ENCODE data around the gene ZBP1.

ZBP1 gene

GRCh38 chr20:57571782-57572416 lies 48.3 kb downstream of the ZBP1 start:
- DNase-seq (ENCODE audit: low read depth in 3 of 3) = no peak

- no peak for DNase-seq (ENCODE audit: low read depth in 3 of 3)
Observed at GRCh38 chr20:57570920-57571319, 49.3 kb downstream of the ZBP1 start.

GRCh38 chr20:57570145-57570850 lies 49.9 kb downstream of the ZBP1 start:
- DNase-seq (ENCODE audit: low read depth in 3 of 3) = no peak

GRCh38 chr20:57568960-57569359 lies 51.3 kb downstream of the ZBP1 start:
- no peak for DNase-seq (ENCODE audit: low read depth in 3 of 3)

GRCh38 chr20:57568088-57568896 lies 51.9 kb downstream of the ZBP1 start:
- DNase-seq (ENCODE audit: low read depth in 3 of 3) = no peak

- DNase-seq (ENCODE audit: low read depth in 3 of 3) = no peak
Observed at GRCh38 chr20:57567471-57568079, 52.7 kb downstream of the ZBP1 start.

GRCh38 chr20:57566803-57567459 lies 53.3 kb downstream of the ZBP1 start:
- no peak for DNase-seq (ENCODE audit: low read depth in 3 of 3)

GRCh38 chr20:57566399-57566798 lies 53.8 kb downstream of the ZBP1 start:
- DNase-seq (ENCODE audit: low read depth in 3 of 3) = no peak

GRCh38 chr20:57564951-57565642 lies 55.1 kb downstream of the ZBP1 start:
- no peak for DNase-seq (ENCODE audit: low read depth in 3 of 3)

GRCh38 chr20:57564180-57564802 lies 55.9 kb downstream of the ZBP1 start:
- DNase-seq (ENCODE audit: low read depth in 3 of 3) = no peak

GRCh38 chr20:57563522-57563921 lies 56.7 kb downstream of the ZBP1 start:
- DNase-seq (ENCODE audit: low read depth in 3 of 3) = no peak

- no peak for DNase-seq (ENCODE audit: low read depth in 3 of 3)
Observed at GRCh38 chr20:57562541-57563465, 57.4 kb downstream of the ZBP1 start.

- DNase-seq (ENCODE audit: low read depth in 3 of 3) = no peak
Observed at GRCh38 chr20:57561356-57562279, 58.6 kb downstream of the ZBP1 start.

- DNase-seq (ENCODE audit: low read depth in 3 of 3) = no peak
Observed at GRCh38 chr20:57560554-57561355, 59.5 kb downstream of the ZBP1 start, which contains the start of gene PCK1. Gene PCK1, plus strand, starts transcription at chr20:57561110. Its CDS starts 302 bp downstream, at chr20:57561412.

- DNase-seq (ENCODE audit: low read depth in 3 of 3) = no peak
Observed at GRCh38 chr20:57559658-57560553, 60.3 kb downstream of the ZBP1 start.

GRCh38 chr20:57559289-57559634 lies 61.0 kb downstream of the ZBP1 start:
- DNase-seq (ENCODE audit: low read depth in 3 of 3) = no peak

Measured in stimulated activated CD4-positive, alpha-beta T cell treated with anti-CD3 and anti-CD28 coated beads, TNF-alpha, amount 100 ng/mL, for 24 hours (primary cell).